ENCODE data around the gene EEF1AKMT3. TPM values are rescaled to one million over a fixed set of nuclear protein-coding genes. Genes with fewer than 3 reads are reported as not detected.

Gene EEF1AKMT3
- total and polyA plus RNA-seq, 2 experiments from 2014 or later = 12.4 to 15.7 TPM

DNA sequence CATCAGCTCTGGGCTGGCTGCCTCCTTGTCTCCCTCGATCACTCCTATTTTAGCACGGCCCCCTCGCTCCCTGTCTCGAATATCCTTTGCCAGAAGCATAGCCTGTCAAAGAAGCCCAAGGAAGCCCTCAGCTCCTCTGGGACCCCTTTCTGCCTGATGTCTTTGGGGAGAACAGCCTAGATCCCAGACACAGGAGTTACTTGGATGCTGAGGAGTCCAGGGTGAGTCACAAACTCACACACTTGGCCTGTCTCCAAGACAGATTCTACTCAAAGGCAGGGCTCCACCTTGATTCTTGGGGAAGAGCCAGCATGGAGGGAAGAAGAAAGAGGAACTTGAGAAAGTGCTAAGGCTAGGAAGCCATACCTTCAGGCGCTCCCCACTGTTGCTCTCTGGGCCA lies 38.0 kb downstream of the EEF1AKMT3 start:
- Histone ChIP-seq H3K36me3 (ENCODE audit: low read depth) (peaks cover 6% of the 10 kb centered on the region; the same call in 1 of the 2 replicates), H3K4me1 (ENCODE audit: insufficient read depth) (no peaks in the 10 kb centered on the region; the same call in 1 of the 2 replicates), H3K79me2 (ENCODE audit: insufficient read depth) (no peaks in the 10 kb centered on the region), H3K4me3 (no peak overlapping the region), H3F3A (ENCODE audit: insufficient read depth) (no peaks in the 10 kb centered on the region; the same call in 1 of the 2 replicates), H2AFZ (no peak overlapping the region), H3K9ac (no peak overlapping the region), H3K27ac (no peak overlapping the region), H3K27me3 (replicated peaks; ENCODE audit: insufficient read depth) (no peaks in the 10 kb centered on the region), H3K4me2 (ENCODE audit: unreplicated experiment) (no peak overlapping the region), H3K9me2 (ENCODE audit: insufficient read depth) (no peaks in the 10 kb centered on the region), H3K9me3 (ENCODE audit: low read depth) (no peaks in the 10 kb centered on the region), H4K20me1 (ENCODE audit: insufficient read depth) (no peaks in the 10 kb centered on the region)
- WGBS, 2 experiments (ENCODE audit: low coverage in 1 of 2, low lambda C conversion rate in 2 of 2, missing lambda C conversion rate in 2 of 2) = 95% methylated on average over 5 of the region's 5 CpGs
- in situ Hi-C loops (cut with MboI) = no loop called here
- peak; percentile 62 for DNase-seq
- no peak for TF ChIP-seq EZH2 (IDR thresholded peaks at IDR 0.05; ENCODE audit: insufficient read depth, poor library complexity, severe bottlenecking)
- TF ChIP-seq EZH2phosphoT487 (IDR thresholded peaks at IDR 0.05; ENCODE audit: insufficient read depth, low read depth) = no peak

DNA sequence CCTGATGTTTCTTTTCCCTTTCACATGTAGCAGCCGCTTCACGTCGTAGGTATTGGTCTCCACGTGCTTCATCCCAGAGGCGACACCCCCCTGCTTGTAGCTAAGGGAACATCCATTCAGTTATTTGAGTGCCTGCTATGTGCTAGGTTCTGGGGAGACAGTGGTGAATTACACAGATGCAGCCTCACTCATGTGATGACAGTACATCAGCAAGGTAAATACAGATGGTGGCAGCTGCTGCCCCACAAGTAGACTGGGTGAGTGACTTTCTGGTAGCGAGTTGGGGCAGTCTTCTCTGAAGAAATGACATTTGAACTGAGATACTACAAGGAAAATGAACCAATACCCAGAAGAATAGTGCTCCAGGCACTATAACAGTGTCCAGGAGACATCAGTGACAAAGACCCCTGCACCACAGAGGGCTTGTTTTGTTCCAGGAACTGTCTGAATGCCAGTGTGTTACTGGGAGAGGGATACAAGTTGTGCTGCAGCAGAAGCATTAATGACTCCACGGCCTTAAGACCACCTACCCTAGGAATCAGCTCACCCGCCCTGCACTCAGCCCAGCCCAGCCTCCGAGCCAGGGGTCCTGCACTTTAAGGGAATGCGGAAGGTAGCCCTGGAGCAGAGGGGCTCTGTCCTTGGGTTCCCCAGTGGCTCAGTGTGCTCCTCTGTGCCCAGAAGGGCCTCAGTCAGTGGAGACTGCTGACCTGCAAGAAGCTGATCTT lies 38.8 kb downstream of the EEF1AKMT3 start:
- Histone ChIP-seq H3K9me3 (ENCODE audit: low read depth) (no peaks in the 10 kb centered on the region), H3K9me2 (ENCODE audit: insufficient read depth) (no peaks in the 10 kb centered on the region), H3F3A (ENCODE audit: insufficient read depth) (peaks cover 4% of the 10 kb centered on the region; the same call in 1 of the 2 replicates), H3K4me2 (ENCODE audit: unreplicated experiment) (no peak overlapping the region), H3K79me2 (ENCODE audit: insufficient read depth) (no peaks in the 10 kb centered on the region), H2AFZ (no peak overlapping the region), H3K27ac (no peak overlapping the region), H3K36me3 (ENCODE audit: low read depth) (peaks cover 6% of the 10 kb centered on the region; the same call in 1 of the 2 replicates), H4K20me1 (ENCODE audit: insufficient read depth) (no peaks in the 10 kb centered on the region), H3K27me3 (replicated peaks; ENCODE audit: insufficient read depth) (no peaks in the 10 kb centered on the region), H3K4me1 (ENCODE audit: insufficient read depth) (peaks cover 1% of the 10 kb centered on the region), H3K4me3 (no peak overlapping the region), H3K9ac (no peak overlapping the region)
- no peak for DNase-seq
- in situ Hi-C loops (cut with MboI) = no loop called here
- WGBS, 2 experiments (ENCODE audit: low coverage in 1 of 2, low lambda C conversion rate in 2 of 2, missing lambda C conversion rate in 2 of 2) = 90 to 94% methylated on average over 10 of the region's 10 CpGs
- TF ChIP-seq EZH2 (IDR thresholded peaks at IDR 0.05; ENCODE audit: insufficient read depth, poor library complexity, severe bottlenecking) = no peak
- TF ChIP-seq EZH2phosphoT487 (IDR thresholded peaks at IDR 0.05; ENCODE audit: insufficient read depth, low read depth) = no peak

DNA sequence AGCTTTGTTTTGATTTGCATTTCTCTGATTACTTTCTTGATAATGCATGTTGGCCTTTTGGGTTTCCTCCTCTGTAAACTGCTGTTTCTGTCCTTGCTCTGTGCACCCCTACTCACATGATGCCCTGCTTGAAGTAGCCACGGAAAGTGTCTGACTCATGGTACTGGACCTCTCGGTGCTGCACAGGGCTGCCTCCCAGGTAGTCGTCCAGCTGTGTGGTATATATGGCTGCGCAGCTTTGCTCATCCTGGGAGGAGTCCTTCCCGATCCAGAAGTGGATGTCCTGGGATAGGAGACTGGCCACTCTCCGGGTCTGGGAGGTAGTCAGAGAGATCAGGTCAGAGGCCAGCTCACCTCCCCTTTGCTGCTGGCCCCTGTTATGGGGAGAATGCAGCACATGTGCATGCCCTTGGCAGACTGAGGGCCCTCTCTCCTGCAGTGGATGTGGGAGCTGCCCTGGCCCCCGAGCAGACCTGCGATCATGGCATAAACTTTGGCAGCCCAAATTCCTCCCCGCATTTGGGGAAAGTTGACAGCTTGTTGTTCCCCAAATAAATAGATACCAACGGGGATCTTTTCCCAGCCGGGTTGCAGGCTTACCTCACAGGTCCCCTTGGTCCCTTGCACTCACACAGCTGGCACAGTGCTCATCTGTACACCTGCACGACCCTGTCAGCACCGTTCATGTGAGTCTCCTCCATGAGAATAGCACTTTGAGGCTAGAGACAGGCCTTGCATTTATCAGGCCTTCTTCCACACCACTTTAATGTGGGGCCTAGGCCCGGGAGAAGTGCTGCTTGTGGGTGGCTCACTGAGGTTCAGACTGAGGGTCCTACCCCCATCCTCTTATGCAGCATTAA lies 40.9 kb downstream of the EEF1AKMT3 start:
- H3K36me3 ChIP-seq (ENCODE audit: low read depth) = peaks cover 6% of the 10 kb centered on the region; the same call in 1 of the 2 replicates
- no peak overlapping the region for H3K4me3 ChIP-seq
- no peaks in the 10 kb centered on the region for H3K79me2 ChIP-seq (ENCODE audit: insufficient read depth)
- H3K27me3 ChIP-seq (replicated peaks; ENCODE audit: insufficient read depth) = no peaks in the 10 kb centered on the region
- H2AFZ ChIP-seq = no peak overlapping the region
- DNase-seq = no peak
- no peak overlapping the region for H3K27ac ChIP-seq
- in situ Hi-C loops (cut with MboI) = no loop called here
- peaks cover 19% of the 10 kb centered on the region for H3K4me1 ChIP-seq (ENCODE audit: insufficient read depth)
- no peak overlapping the region for H3K4me2 ChIP-seq (ENCODE audit: unreplicated experiment)
- no peak for TF ChIP-seq EZH2 (IDR thresholded peaks at IDR 0.05; ENCODE audit: insufficient read depth, poor library complexity, severe bottlenecking)
- no peak for TF ChIP-seq EZH2phosphoT487 (IDR thresholded peaks at IDR 0.05; ENCODE audit: insufficient read depth, low read depth)
- 67 to 72% methylated on average over 14 of the region's 14 CpGs for WGBS, 2 experiments (ENCODE audit: low coverage in 1 of 2, low lambda C conversion rate in 2 of 2, missing lambda C conversion rate in 2 of 2)
- H3K9ac ChIP-seq = no peak overlapping the region
- no peaks in the 10 kb centered on the region for H4K20me1 ChIP-seq (ENCODE audit: insufficient read depth)
- no peaks in the 10 kb centered on the region for H3K9me2 ChIP-seq (ENCODE audit: insufficient read depth)
- no peaks in the 10 kb centered on the region for H3K9me3 ChIP-seq (ENCODE audit: low read depth)
- peaks cover 11% of the 10 kb centered on the region; the same call in 1 of the 2 replicates for H3F3A ChIP-seq (ENCODE audit: insufficient read depth)

- peaks cover 5% of the 10 kb centered on the region; the same call in 1 of the 2 replicates for H3K79me2 ChIP-seq (ENCODE audit: insufficient read depth)
- H3K9ac ChIP-seq = no peak overlapping the region
- H3F3A ChIP-seq (ENCODE audit: insufficient read depth) = peaks cover 20% of the 10 kb centered on the region
- no peaks in the 10 kb centered on the region for H4K20me1 ChIP-seq (ENCODE audit: insufficient read depth)
- TF ChIP-seq EZH2phosphoT487 (IDR thresholded peaks at IDR 0.05; ENCODE audit: insufficient read depth, low read depth) = no peak
- TF ChIP-seq EZH2 (IDR thresholded peaks at IDR 0.05; ENCODE audit: insufficient read depth, poor library complexity, severe bottlenecking) = no peak
- no peaks in the 10 kb centered on the region for H3K27me3 ChIP-seq (replicated peaks; ENCODE audit: insufficient read depth)
- no peaks in the 10 kb centered on the region for H3K9me3 ChIP-seq (ENCODE audit: low read depth)
- H3K4me3 ChIP-seq = no peak overlapping the region
- peaks cover 22% of the 10 kb centered on the region for H3K4me1 ChIP-seq (ENCODE audit: insufficient read depth)
- H3K9me2 ChIP-seq (ENCODE audit: insufficient read depth) = no peaks in the 10 kb centered on the region
- no peak overlapping the region for H2AFZ ChIP-seq
- no peak overlapping the region for H3K4me2 ChIP-seq (ENCODE audit: unreplicated experiment)
- no peak for DNase-seq
- H3K36me3 ChIP-seq (ENCODE audit: low read depth) = peaks cover 6% of the 10 kb centered on the region; the same call in 1 of the 2 replicates
- H3K27ac ChIP-seq = no peak overlapping the region
- 71 to 76% methylated on average over 16 to 17 of the region's 17 CpGs for WGBS, 2 experiments (ENCODE audit: low coverage in 1 of 2, low lambda C conversion rate in 2 of 2, missing lambda C conversion rate in 2 of 2)
- in situ Hi-C loops (cut with MboI) = no loop called here
Observed at GRCh38 chr12:57813971-57814772, 41.8 kb downstream of the EEF1AKMT3 start.
